HepG2 (cell line): ENCODE measurements around the gene POU5F1. TPM values are rescaled to one million over a fixed set of nuclear protein-coding genes. Genes with fewer than 3 reads are reported as not detected.

Experiments
- ATF3 ChIP-seq: sonication (generic); formaldehyde crosslinking; IDR thresholded peaks from 2 replicates; pipeline ENCODE4 v1.4.0; 2020; ENCODE audit warnings: missing genetic modification reagents
- FOXJ3 ChIP-seq: sonication (generic); formaldehyde crosslinking; IDR thresholded peaks from 2 replicates; pipeline ENCODE4 v1.4.0; 2020; ENCODE audit warnings: missing genetic modification reagents, mild to moderate bottlenecking, borderline replicate concordance
- IKZF4 ChIP-seq: sonication (generic); formaldehyde crosslinking; IDR thresholded peaks from 2 replicates; pipeline ENCODE4 v1.5.1; 2020; ENCODE audit warnings: borderline replicate concordance, mild to moderate bottlenecking, low read depth, missing genetic modification reagents; ENCODE audit errors: not compliant biosample characterization
- MBD4 ChIP-seq: IDR thresholded peaks from 2 replicates; pipeline ENCODE4 v1.6.1; 2012; ENCODE audit warnings: low read length, inconsistent platforms, borderline replicate concordance
- MIXL1 ChIP-seq: IDR thresholded peaks from 2 replicates; pipeline ENCODE4 v1.6.1; 2016
- PAF1 ChIP-seq: IDR thresholded peaks from 2 replicates; pipeline ENCODE4 v1.6.1; 2016; ENCODE audit warnings: missing genetic modification reagents, missing compliant biosample characterization
- RERE ChIP-seq: IDR thresholded peaks from 2 replicates; pipeline ENCODE4 v1.6.1; 2016; ENCODE audit warnings: low read depth, missing genetic modification reagents, missing compliant biosample characterization
- THAP7 ChIP-seq: sonication (generic); formaldehyde crosslinking; IDR thresholded peaks from 2 replicates; pipeline ENCODE4 v1.8.1; 2023; ENCODE audit warnings: mild to moderate bottlenecking, missing genetic modification reagents
- ZNF101 ChIP-seq: sonication (generic); formaldehyde crosslinking; IDR thresholded peaks from 2 replicates; pipeline ENCODE4 v1.4.0; 2020; ENCODE audit warnings: mild to moderate bottlenecking, low read depth, missing genetic modification reagents, borderline replicate concordance
- ZNF235 ChIP-seq: sonication (generic); formaldehyde crosslinking; IDR thresholded peaks from 2 replicates; pipeline ENCODE4 v1.8.1; 2023; ENCODE audit warnings: mild to moderate bottlenecking, missing genetic modification reagents, borderline replicate concordance
- ZNF253 ChIP-seq: sonication (generic); formaldehyde crosslinking; IDR thresholded peaks from 2 replicates; pipeline ENCODE4 v1.8.0; 2022; ENCODE audit warnings: mild to moderate bottlenecking, missing genetic modification reagents, borderline replicate concordance
- ZNF331 ChIP-seq: sonication (generic); formaldehyde crosslinking; IDR thresholded peaks from 2 replicates; pipeline ENCODE4 v1.4.0; 2020; ENCODE audit warnings: missing genetic modification reagents
- ZNF407 ChIP-seq: sonication (generic); formaldehyde crosslinking; IDR thresholded peaks from one replicate; pipeline ENCODE4 v1.5.1; 2020; ENCODE audit warnings: mild to moderate bottlenecking, missing genetic modification reagents; ENCODE audit errors: not compliant biosample characterization
- polyA plus RNA-seq, 8 experiments: library from polyadenylated mRNA; depleted of rRNA in 3 of 8; stranded (reverse) in 7 of 8; unstranded in 1 of 8; fragments of >200 nt; fragmentation: Illumina TruSeq in 4 of 8; extraction: Trizol in 4 of 8; gene quantifications; 2 replicates each; pipeline versions ENCODE4 v1.2.1 to v1.2.3, GENCODE V29; 2011 to 2016; ENCODE audit warnings: low read depth in 4 of 8, missing spikeins in 1 of 8, mixed read lengths in 1 of 8; ENCODE audit not compliant: insufficient read depth in 1 of 8
- total RNA-seq, 5 experiments: library from RNA; depleted of rRNA; stranded (reverse); fragments of >200 nt; fragmentation: Illumina TruSeq; extraction: Trizol; gene quantifications; 2 replicates each; pipeline ENCODE4 v1.2.3, GENCODE V29; 2016; ENCODE audit warnings: low read depth in 1 of 5

The POU5F1 gene
- total and polyA plus RNA-seq, 2 of the 13 experiments (the other 11 are each of a cell fraction or from before 2014, with no cell fraction given) = 2.5 to 7.2 TPM

- TF ChIP-seq ZNF407 = no peak
- TF ChIP-seq RERE (CRISPR knock-in tag) = no peak
- TF ChIP-seq MBD4 = no peak
- 0 out of 2 replicates have a peak, but pooled peaks have one; percentile 9 for TF ChIP-seq ZNF101
- 0 out of 2 replicates have a peak, but pooled peaks have one; percentile 40 for TF ChIP-seq ATF3 (CRISPR knock-in tag)
- TF ChIP-seq PAF1 (CRISPR knock-in tag) = no peak
- no peak for TF ChIP-seq MIXL1 (CRISPR knock-in tag)
- TF ChIP-seq THAP7 (CRISPR knock-in tag) = 0 out of 2 replicates have a peak, but pooled peaks have one; percentile 80
- no peak for TF ChIP-seq FOXJ3 (CRISPR knock-in tag)
- TF ChIP-seq IKZF4 (CRISPR knock-in tag) = no peak
- no peak; the same call in 1 of the 2 replicates for TF ChIP-seq ZNF253
- no peak for TF ChIP-seq ZNF331 (CRISPR knock-in tag)
- 0 out of 2 replicates have a peak, but pooled peaks have one; percentile 51 for TF ChIP-seq ZNF235 (CRISPR knock-in tag)
Observed at GRCh38 chr6:31197559-31198305, 27.2 kb upstream of the POU5F1 start (continued).
